Kidney (tissue), 14 donors: Measurements from ENCODE around the gene SELPLG. TPM values are rescaled to one million over a fixed set of nuclear protein-coding genes. Genes with fewer than 3 reads are reported as not detected.
"Not testable (repeated sequence)": the region's sequence is repeated elsewhere in the genome, so short reads cannot be mapped to it uniquely, and the experiment has no call there.

ENCODE experiments used
- DNase-seq, 5 donors: peaks; one replicate each; pipeline ENCODE4 v3.0.0-alpha.2; 2013 to 2020
- FAIRE-seq: peaks from 2 replicates; lab custom pipeline; 2012; peaks lifted over from hg19 to GRCh38; lab: Jason Lieb, UNC
- H3K27ac ChIP-seq, 2 donors: one replicate each; pipeline ENCODE4 v1.7.0; 2013; ENCODE audit warnings: low read depth in 2 of 2, low read length in 2 of 2, inconsistent platforms in 1 of 2
- H3K27me3 ChIP-seq: one replicate; pipeline ENCODE4 v1.7.1; 2013; ENCODE audit warnings: low read length, inconsistent platforms; ENCODE audit not compliant: control insufficient read depth, insufficient read depth
- H3K36me3 ChIP-seq, 3 donors: one replicate each; pipeline versions ENCODE4 v1.7.0 to v1.7.1; 2013; ENCODE audit warnings: low read length in 3 of 3, control low read depth in 1 of 3, inconsistent platforms in 1 of 3; ENCODE audit not compliant: insufficient read depth in 3 of 3, control insufficient read depth in 2 of 3
- H3K4me1 ChIP-seq, 3 donors: one replicate each; pipeline versions ENCODE4 v1.7.0 to v1.7.1; 2013; ENCODE audit warnings: low read length in 3 of 3, inconsistent platforms in 1 of 3, low read depth in 1 of 3; ENCODE audit not compliant: control insufficient read depth in 2 of 3, insufficient read depth in 2 of 3
- H3K4me3 ChIP-seq, 3 donors: one replicate each; pipeline versions ENCODE4 v1.7.0 to v1.8.1; 2013; ENCODE audit warnings: low read length in 3 of 3, control low read depth in 1 of 3, inconsistent platforms in 1 of 3
- H3K9ac ChIP-seq, 3 donors: one replicate each; pipeline versions ENCODE4 v1.7.0 to v1.7.1; 2013; ENCODE audit warnings: low read length in 3 of 3, control low read depth in 1 of 3, inconsistent platforms in 1 of 3
- H3K9me3 ChIP-seq, 3 donors: one replicate each; pipeline versions ENCODE4 v1.7.0 to v1.7.1; 2013; ENCODE audit warnings: low read length in 3 of 3, control low read depth in 1 of 3, inconsistent platforms in 1 of 3; ENCODE audit not compliant: control insufficient read depth in 2 of 3, insufficient read depth in 1 of 3
- intact Hi-C: fragments of 100-400 bp; cut with DNase I; formaldehyde crosslinking; loops from one replicate; pipeline ENCODE4 v1.11.1; 2022
- polyA plus RNA-seq: library from polyadenylated mRNA; stranded (reverse); fragments of 350-450 nt; fragmentation: Illumina TruSeq; extraction: RNeasy Lipid Tissue Mini Kit (QIAGEN cat#74804); gene quantifications from one replicate; pipeline ENCODE4 v1.2.3, GENCODE V29; 2014; ENCODE audit warnings: low read depth, low replicate concordance; ENCODE audit not compliant: insufficient read depth
- total RNA-seq: library from RNA; stranded (reverse); fragmentation: NEBNext Ultra II Directional; extraction: Animal tissue kit (Norgen Biotek cat#: 25700); gene quantifications from one replicate; pipeline ENCODE4 v1.2.1, GENCODE V29; 2021
- TF ChIP-seq, protein P1 (sequence below): IDR thresholded peaks from 3 replicates; pipeline ENCODE4 v1.5.1; 2012; ENCODE audit warnings: mild to moderate bottlenecking, moderate library complexity, borderline replicate concordance; ENCODE audit not compliant: insufficient read depth; ENCODE audit errors: extremely low read depth
- donor health status: control.
- donor health status: control.
- donor health status: control.
- donor health status: control.
- donor health status: control.
- donor health status: DM: yes; HTN: yes; CAD: no.
- donor health status: Normal renal cell carcinoma (clear cell type).

The SELPLG gene
- total and polyA plus RNA-seq, 2 donors from 2014 or later = 3.7 to 14.3 TPM

DNA sequence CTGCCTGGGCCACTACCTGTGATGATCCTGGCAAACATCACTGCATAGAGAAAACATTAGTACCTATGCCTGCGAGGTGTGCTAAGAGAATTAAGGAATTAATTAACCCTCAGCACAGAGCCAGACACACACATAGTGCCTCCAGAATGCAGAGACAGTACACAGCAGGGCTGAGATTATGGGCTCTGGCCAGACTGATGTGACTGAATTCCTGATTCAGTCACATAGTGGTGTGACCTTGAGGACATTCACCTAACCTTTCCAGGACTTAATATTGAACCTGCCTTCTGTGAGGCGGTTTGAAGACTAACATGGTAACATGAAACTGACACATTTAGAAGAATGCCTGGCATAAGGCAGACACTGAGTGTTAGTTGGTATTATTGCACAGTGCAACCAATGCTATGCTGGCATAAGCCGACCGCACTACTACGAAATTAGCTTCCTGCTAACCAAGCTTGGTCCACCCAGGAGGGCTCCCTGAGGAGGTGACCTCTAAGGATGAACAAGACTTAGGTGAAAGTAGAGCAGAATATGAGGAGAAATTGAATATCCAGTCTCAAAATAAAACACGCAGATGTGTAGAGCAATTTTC lies 32.0 kb upstream of the SELPLG start:
- Histone ChIP-seq H3K9me3 (no peaks in the 10 kb centered on the region), H3K4me3 (no peak overlapping the region), H3K9ac (peak overlapping the region in 1 of 3 donors; percentile 28), H3K27me3 (no peaks in the 10 kb centered on the region), H3K27ac (no peak overlapping the region), H3K36me3 (no peaks in the 10 kb centered on the region), H3K4me1 (peaks cover 0 to 18% (median 9%) of the 10 kb centered on the region in 3 donors)
- DNase-seq (peak in 1 of 5 donors; percentile 4), FAIRE-seq (no peak)
- intact Hi-C loops = loop anchor here (10.0 kb wide), 1 partner anchor 139 kb away; no protein-coding TSS in a partner anchor
- TF ChIP-seq, protein P1, sequence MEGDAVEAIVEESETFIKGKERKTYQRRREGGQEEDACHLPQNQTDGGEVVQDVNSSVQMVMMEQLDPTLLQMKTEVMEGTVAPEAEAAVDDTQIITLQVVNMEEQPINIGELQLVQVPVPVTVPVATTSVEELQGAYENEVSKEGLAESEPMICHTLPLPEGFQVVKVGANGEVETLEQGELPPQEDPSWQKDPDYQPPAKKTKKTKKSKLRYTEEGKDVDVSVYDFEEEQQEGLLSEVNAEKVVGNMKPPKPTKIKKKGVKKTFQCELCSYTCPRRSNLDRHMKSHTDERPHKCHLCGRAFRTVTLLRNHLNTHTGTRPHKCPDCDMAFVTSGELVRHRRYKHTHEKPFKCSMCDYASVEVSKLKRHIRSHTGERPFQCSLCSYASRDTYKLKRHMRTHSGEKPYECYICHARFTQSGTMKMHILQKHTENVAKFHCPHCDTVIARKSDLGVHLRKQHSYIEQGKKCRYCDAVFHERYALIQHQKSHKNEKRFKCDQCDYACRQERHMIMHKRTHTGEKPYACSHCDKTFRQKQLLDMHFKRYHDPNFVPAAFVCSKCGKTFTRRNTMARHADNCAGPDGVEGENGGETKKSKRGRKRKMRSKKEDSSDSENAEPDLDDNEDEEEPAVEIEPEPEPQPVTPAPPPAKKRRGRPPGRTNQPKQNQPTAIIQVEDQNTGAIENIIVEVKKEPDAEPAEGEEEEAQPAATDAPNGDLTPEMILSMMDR = no peak

DNA sequence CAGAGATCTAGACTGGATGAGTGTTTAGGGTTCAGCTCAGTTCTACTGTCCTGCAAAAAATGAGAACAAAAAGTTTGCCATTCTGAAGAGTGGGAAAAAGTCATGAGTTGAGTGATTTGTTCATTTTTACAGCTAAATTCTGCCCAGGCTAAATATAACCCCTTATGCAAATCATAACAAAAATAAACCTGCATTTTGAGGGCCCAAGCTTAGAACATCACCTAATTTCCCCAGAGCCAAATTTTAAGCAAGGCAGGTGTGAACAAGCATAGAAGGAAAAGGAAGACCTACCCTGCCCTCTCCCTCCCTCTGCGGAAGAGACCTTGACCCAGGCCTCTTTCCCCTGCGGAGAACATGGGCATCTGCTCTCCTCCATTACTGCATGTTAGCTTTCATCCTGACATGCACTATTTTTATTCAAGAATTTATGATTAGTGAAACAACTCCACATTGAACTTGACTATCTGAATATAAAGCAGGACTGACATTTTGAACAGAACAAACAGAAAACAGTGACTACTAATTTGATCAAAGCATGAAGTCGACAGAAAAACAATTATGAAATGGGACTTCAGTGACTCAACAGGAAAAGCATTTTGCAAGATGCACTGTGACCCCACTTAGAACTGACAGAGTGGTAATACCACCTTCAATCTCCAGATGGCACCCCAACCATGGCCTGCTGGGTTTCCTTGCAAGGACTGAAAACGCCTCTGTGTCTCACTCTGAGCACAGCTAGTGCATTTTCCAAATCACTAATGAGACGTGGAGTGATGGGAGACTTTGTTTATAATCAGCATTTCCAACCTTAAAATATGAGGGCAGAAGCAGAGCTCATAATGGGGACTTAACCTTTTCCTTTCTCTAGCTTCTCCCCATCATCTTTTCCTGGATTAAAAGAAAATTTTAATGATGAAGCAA lies 30.9 kb upstream of the SELPLG start:
- Histone ChIP-seq H3K4me1 (peaks cover 0 to 18% (median 9%) of the 10 kb centered on the region in 3 donors), H3K27ac (peak overlapping the region; percentile 26 to 80), H3K4me3 (no peak overlapping the region), H3K9ac (peak overlapping the region in 1 of 3 donors; percentile 28), H3K27me3 (no peaks in the 10 kb centered on the region), H3K36me3 (no peaks in the 10 kb centered on the region), H3K9me3 (no peaks in the 10 kb centered on the region)
- DNase-seq = peak; percentile 80 to 94 (median 86)
- intact Hi-C loops = loop anchor here (10.0 kb wide), 1 partner anchor 140 kb away; no protein-coding TSS in a partner anchor
- TF ChIP-seq, protein P1 = peak; percentile 94
- FAIRE-seq = peak; percentile 90

DNA sequence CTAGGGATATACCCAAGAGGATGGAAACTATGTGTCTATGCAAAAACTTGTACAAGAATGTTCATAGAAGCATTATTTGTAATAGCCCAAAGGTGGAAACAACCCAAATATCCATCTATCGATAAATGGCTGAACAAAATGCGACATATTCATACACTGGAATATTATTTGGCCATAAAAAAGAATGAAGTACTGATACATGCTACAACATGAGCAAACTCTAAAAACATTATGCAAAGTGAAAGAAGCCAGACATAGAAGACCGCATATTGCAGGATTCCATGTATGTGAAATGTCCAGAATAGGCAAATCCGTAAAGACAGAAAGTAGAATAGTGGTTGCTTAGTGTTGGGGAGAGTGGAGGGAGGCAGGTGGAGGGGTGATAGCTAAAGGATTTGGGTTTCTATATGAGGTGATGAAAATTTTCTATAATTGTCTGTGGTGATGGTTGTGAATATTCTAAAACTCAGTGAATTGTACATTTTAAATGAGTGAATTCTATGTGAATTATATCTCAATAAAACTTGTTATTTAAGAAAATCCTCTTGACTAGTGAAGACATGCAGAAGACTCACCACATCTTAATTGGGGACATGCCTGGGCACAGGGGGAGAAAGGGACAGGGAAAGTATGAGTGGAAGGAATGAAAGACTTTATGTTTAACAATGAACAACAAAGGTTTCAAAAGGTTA lies 29.8 kb upstream of the SELPLG start:
- DNase-seq (no peak), FAIRE-seq (no peak)
- TF ChIP-seq, protein P1 = no peak
- intact Hi-C loops = loop anchor here (10.0 kb wide), 1 partner anchor 141 kb away; no protein-coding TSS in a partner anchor
- peaks cover 0 to 4% (median under 1%) of the 10 kb centered on the region in 3 donors for H3K36me3 ChIP-seq
- H3K9ac ChIP-seq = peak overlapping the region in 1 of 3 donors; percentile 12
- peaks cover 0 to 18% (median 9%) of the 10 kb centered on the region in 3 donors for H3K4me1 ChIP-seq
- no peaks in the 10 kb centered on the region for H3K9me3 ChIP-seq
- H3K4me3 ChIP-seq = no peak overlapping the region
- peak overlapping the region in 1 of 2 donors; percentile 18 for H3K27ac ChIP-seq
- H3K27me3 ChIP-seq = no peaks in the 10 kb centered on the region

DNA sequence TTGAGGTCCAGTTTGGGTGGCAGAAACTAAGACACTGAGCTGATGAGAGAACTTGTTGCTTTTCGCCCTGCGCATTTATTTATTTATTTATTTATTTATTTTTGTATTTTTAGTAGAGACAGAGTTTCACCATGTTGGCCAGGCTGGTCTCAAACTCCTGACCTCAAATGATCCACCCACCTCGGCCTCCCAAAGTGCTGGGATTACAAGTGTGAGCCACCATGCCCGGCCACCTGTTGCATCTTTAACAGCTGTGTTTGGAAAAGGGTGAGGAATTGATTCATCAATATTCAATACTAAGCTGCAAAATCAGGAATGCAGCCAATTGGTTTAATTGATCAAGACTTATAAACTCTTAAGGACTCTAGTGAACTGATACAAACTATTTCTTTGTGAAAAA lies 24.4 kb upstream of the SELPLG start:
- FAIRE-seq, H3K9me3 ChIP-seq, intact Hi-C loops, H3K4me3 ChIP-seq, H3K27ac ChIP-seq, H3K4me1 ChIP-seq, H3K9ac ChIP-seq, H3K27me3 ChIP-seq, DNase-seq: not testable (repeated sequence)
- H3K36me3 ChIP-seq = peaks cover 2 to 14% (median 12%) of the 10 kb centered on the region in 3 donors
